Measurements from ENCODE around the gene BMF.
"Not testable (repeated sequence)": the region's sequence is repeated elsewhere in the genome, so short reads cannot be mapped to it uniquely, and the experiment has no call there.

Gene BMF

DNA sequence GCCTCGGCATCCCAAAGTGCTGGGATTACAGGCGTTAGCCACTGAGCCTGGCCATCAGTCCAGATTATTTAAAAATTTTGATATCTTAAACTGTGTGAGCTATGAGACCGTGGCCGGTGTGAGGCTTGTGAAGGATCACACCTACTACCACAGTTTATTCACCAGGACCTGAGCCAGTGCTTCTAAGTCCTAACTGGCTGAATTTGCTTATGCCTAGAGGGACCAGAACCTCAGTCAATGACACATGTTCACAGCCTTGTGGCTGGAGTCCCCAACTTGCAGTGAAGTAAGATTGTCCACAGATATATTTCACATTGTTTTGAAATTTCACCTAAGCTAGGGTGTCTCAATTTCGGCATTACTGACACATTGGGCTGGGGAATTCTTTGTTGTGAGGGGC is 15.2 kb upstream of the BMF start:
- not testable (repeated sequence) for ATAC-seq (replicated peaks; ENCODE audit: extremely low read depth, poor library complexity, severe bottlenecking); H3K36me3 Mint-ChIP-seq (ENCODE audit: insufficient read depth); DNase-seq (ENCODE audit: low spot score in 2 of 2); H3K27ac Mint-ChIP-seq (ENCODE audit: low read depth); H3K9me3 Mint-ChIP-seq; H3K4me1 Mint-ChIP-seq; H3K4me3 Mint-ChIP-seq
- H3K27me3 Mint-ChIP-seq = peaks cover 21% of the 10 kb centered on the region

DNA sequence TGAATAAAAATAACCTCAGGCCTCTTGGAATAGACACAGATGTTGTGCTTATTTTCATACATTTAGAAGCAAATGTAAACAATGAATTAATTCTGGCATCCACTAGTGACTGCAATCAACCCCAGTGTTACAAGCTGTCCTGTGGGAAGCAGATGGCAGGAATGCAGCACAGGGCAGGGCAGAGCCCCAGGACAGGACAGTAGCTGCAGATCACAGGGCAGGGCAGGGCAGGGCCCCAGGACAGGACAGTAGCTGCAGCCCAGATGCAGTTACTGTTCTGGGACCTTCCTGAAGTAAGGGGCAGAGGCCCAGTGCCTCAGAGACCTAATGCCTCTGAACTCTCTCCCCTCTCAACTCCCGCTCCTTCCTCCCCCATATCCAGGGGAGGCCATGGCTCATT is 14.3 kb upstream of the BMF start:
- peaks cover 12% of the 10 kb centered on the region for H3K27me3 Mint-ChIP-seq
- H3K27ac Mint-ChIP-seq (ENCODE audit: low read depth); ATAC-seq (replicated peaks; ENCODE audit: extremely low read depth, poor library complexity, severe bottlenecking); H3K36me3 Mint-ChIP-seq (ENCODE audit: insufficient read depth); H3K4me1 Mint-ChIP-seq; DNase-seq (ENCODE audit: low spot score in 2 of 2); H3K4me3 Mint-ChIP-seq; H3K9me3 Mint-ChIP-seq: not testable (repeated sequence)

DNA sequence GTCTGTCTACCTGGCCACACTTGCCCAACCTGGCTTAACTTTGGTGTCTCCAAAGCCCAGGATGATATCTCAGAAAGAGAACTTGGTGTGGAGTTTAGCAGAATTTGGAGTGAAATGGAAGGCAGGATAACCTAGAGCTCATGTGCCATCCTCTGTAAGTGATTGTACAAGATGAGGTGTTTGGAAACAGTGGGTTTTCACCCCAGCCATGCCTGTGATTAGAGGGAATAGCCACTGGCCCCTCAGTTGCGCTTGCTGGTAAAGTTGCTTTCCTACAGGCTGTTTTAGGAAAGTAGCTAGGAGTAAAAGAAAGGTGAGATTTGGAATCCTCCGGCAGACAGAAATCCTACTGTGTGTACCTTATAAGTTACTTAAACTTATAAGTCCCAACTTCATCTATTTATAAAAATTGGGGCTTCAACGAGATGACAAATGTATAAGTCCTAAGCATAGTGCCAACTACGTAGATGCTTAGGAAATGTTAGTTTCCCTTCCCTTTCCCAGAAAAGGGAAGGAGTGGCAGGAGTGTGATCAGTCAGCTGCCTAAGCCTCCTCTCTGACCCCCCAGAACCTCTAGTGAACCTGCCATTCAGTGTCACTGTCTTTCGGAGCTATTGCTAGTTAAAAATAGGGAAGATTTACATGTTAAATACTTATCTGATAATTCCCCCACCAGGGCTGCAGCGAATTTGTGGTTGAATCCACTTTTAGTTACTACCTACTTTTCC is 13.4 kb upstream of the BMF start:
- Mint-ChIP-seq H3K4me3 (no peak overlapping the region), H3K36me3 (ENCODE audit: insufficient read depth) (no peaks in the 10 kb centered on the region), H3K27me3 (peaks cover 4% of the 10 kb centered on the region), H3K4me1 (no peaks in the 10 kb centered on the region), H3K9me3 (no peaks in the 10 kb centered on the region), H3K27ac (ENCODE audit: low read depth) (no peak overlapping the region)
- ATAC-seq (replicated peaks; ENCODE audit: extremely low read depth, poor library complexity, severe bottlenecking) = no peak
- DNase-seq (ENCODE audit: low spot score in 2 of 2) = no peak

DNA sequence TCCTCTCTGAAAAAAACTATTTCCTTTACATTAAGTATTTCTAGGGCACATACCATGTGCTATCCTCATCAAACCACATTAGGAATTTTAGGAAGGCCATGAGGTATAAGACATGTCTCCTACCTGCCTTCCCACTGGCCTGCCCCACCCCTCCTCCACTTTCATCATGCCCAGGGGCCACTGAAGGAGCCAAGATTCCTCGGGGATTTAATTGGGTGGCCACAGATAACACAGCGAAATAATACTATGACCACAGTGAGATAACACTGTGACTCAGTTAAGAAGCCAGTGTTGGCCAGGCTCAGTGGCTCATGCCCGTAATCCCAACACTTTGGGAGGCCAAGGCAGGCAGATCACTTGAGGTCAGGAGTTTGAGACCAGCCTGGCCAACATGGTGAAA is 9.8 kb upstream of the BMF start:
- Mint-ChIP-seq H3K27me3 (peaks cover 15% of the 10 kb centered on the region), H3K36me3 (ENCODE audit: insufficient read depth) (no peaks in the 10 kb centered on the region), H3K9me3 (no peaks in the 10 kb centered on the region), H3K4me3 (no peak overlapping the region), H3K27ac (ENCODE audit: low read depth) (no peak overlapping the region), H3K4me1 (peaks cover 12% of the 10 kb centered on the region)
- ATAC-seq (replicated peaks; ENCODE audit: extremely low read depth, poor library complexity, severe bottlenecking) (no peak), DNase-seq (ENCODE audit: low spot score in 2 of 2) (no peak)

DNA sequence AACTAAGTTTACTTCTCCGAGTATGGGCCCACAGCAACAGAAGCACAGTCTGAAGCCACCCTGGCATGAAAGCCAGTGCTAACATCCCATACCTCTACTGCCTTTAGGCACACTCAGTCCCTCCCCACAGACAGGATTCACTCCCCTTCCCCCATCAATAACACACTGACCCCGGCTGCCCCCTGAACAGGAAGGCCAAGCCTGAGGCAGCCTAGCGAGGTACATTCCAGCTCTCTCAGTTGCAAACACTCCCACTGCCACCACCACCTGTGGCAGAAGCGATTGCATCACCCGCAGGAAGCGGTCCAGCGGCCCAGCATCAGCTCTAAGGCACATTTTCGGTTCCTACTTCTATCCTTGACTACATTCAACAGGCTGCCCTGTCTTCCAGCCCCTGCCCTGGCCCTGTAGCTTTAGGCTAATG is 7.0 kb upstream of the BMF start:
- H3K4me3 Mint-ChIP-seq = no peak overlapping the region
- peaks cover 12% of the 10 kb centered on the region for H3K4me1 Mint-ChIP-seq
- no peaks in the 10 kb centered on the region for H3K9me3 Mint-ChIP-seq
- H3K27me3 Mint-ChIP-seq = peaks cover 32% of the 10 kb centered on the region
- DNase-seq (ENCODE audit: low spot score in 2 of 2) (no peak), ATAC-seq (replicated peaks; ENCODE audit: extremely low read depth, poor library complexity, severe bottlenecking) (peak; percentile 73)
- no peaks in the 10 kb centered on the region for H3K36me3 Mint-ChIP-seq (ENCODE audit: insufficient read depth)
- H3K27ac Mint-ChIP-seq (ENCODE audit: low read depth) = peak overlapping the region; percentile 26

DNA sequence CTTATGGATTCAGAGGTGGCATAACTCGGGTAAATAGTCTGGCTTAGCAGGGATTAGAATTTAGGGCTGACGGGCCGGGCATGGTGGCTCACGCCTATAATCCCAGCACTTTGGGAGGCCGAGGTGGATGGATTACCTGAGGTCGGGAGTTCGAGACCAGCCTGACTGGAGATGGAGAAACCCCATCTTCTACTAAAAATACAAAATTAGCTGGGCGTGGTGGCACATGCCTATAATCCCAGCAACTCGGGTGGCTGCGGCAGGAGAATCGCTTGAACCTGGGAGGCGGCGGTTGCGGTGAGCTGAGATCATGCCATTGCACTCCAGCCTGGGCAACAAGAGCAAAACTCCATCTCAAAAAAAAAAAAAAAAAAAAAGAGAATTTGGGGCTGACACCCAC is 6.4 kb upstream of the BMF start:
- H3K27ac Mint-ChIP-seq (ENCODE audit: low read depth); ATAC-seq (replicated peaks; ENCODE audit: extremely low read depth, poor library complexity, severe bottlenecking); DNase-seq (ENCODE audit: low spot score in 2 of 2); H3K4me3 Mint-ChIP-seq; H3K36me3 Mint-ChIP-seq (ENCODE audit: insufficient read depth); H3K9me3 Mint-ChIP-seq: not testable (repeated sequence)
- Mint-ChIP-seq H3K4me1 (peaks cover 12% of the 10 kb centered on the region), H3K27me3 (peaks cover 32% of the 10 kb centered on the region)

DNA sequence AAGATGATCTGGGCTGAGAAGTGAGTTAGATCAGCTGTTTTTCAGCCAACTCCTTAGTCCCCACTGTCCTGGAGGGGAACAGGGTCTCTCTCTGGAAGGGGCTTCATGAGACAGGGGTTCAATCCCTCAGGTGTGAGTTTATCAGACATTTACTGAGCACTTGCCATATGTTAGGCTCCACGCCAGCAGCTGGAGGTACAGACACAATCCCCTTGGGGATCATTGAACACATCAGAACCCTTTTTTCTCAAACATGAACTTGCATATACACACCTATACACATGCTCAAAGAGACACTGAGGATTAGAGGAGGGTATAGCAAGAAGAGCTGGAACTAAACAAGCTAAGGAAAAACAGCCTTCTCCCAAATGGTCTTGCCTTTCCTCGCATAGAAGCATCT is 5.5 kb upstream of the BMF start:
- H3K4me3 Mint-ChIP-seq = no peak overlapping the region
- no peak for DNase-seq (ENCODE audit: low spot score in 2 of 2)
- H3K27me3 Mint-ChIP-seq = peaks cover 32% of the 10 kb centered on the region
- no peaks in the 10 kb centered on the region for H3K36me3 Mint-ChIP-seq (ENCODE audit: insufficient read depth)
- peaks cover 16% of the 10 kb centered on the region for H3K4me1 Mint-ChIP-seq
- H3K27ac Mint-ChIP-seq (ENCODE audit: low read depth) = no peak overlapping the region
- no peak for ATAC-seq (replicated peaks; ENCODE audit: extremely low read depth, poor library complexity, severe bottlenecking)
- no peaks in the 10 kb centered on the region for H3K9me3 Mint-ChIP-seq

DNA sequence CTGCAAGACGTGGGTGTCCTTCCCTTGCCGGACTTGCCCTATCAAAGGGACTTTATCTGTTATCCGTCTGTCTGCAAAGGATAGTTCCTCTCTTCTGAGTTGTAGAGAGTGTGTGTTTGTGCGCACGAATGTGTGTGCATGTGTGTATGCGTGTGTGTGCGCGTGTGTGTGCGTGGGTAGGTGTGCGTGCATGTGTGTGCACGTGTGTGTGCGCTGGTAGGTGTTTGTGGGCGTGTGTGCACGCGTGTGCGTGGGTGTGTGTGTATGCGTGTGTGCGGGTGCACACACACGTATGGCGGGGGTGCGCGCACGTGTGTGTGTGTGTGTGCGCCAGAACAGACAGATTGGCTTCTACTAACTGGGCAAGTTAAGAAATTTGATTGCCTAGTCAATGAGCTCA is 4.1 kb upstream of the BMF start:
- Mint-ChIP-seq H3K27ac (ENCODE audit: low read depth) (peak overlapping the region; percentile 12), H3K36me3 (ENCODE audit: insufficient read depth) (peaks cover 12% of the 10 kb centered on the region), H3K4me3 (no peak overlapping the region), H3K4me1 (peaks cover 27% of the 10 kb centered on the region), H3K9me3 (no peaks in the 10 kb centered on the region), H3K27me3 (peaks cover 32% of the 10 kb centered on the region)
- no peak for ATAC-seq (replicated peaks; ENCODE audit: extremely low read depth, poor library complexity, severe bottlenecking)
- no peak for DNase-seq (ENCODE audit: low spot score in 2 of 2)

DNA sequence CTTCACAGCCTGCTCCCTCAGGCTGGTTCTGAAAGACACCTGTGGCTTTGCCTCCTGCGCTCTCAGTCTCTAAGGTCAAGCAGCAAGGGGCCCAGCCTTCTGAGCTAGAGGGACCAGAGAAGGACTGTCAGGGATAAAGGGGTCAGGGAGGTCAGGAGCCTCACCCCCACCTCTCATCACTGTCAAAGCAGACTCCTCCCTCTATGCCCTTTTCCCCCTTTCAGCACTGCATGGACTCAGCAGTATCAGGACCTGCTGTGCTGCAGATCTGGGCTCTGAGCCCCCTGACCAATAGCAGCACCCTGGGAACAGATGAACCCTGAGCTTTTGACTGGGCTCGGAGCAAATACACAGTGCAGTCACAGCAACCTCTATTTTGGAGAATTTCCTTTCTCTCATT is 3.2 kb upstream of the BMF start:
- H3K27me3 Mint-ChIP-seq = peaks cover 28% of the 10 kb centered on the region
- DNase-seq (ENCODE audit: low spot score in 2 of 2) (no peak), ATAC-seq (replicated peaks; ENCODE audit: extremely low read depth, poor library complexity, severe bottlenecking) (no peak)
- peaks cover 33% of the 10 kb centered on the region for H3K4me1 Mint-ChIP-seq
- H3K27ac Mint-ChIP-seq (ENCODE audit: low read depth) = no peak overlapping the region
- H3K36me3 Mint-ChIP-seq (ENCODE audit: insufficient read depth) = peaks cover 12% of the 10 kb centered on the region
- no peak overlapping the region for H3K4me3 Mint-ChIP-seq
- no peaks in the 10 kb centered on the region for H3K9me3 Mint-ChIP-seq

DNA sequence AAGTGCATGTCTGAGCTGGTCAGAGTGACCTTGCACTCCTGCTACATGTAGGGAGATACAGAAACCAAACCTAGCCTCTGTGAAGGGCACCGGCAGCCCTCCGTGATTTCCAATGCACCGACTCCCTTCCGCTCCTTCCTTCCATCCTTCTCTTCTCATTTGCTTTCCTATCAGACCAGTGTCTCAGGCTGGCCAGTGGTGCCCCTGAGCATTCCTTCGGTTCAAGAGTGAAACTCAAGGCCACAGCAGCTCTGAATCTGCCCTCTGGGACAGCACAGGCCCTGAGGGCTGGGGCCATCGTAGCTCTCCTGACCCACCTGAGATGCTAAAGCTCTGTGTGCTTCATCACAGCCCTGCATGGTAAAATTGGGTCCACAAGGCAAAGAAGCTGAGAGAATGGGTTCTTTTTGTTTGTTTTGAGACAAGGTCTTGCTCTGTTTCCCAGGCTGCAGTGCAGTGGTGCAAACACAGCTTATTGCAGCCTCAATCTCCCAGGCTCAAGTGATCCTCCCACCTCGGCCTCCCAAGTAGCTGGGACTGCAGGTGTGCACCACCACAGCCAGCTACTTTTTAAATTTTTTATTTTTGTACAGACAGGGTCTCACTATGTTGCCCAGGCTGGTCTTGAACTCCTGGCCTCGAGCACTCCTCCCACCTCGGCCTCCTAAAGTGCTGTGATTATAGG is 2.3 kb upstream of the BMF start:
- Mint-ChIP-seq H3K27ac (ENCODE audit: low read depth) (no peak overlapping the region), H3K27me3 (peaks cover 23% of the 10 kb centered on the region), H3K4me1 (peaks cover 37% of the 10 kb centered on the region), H3K9me3 (no peaks in the 10 kb centered on the region), H3K4me3 (peak overlapping the region; percentile 5), H3K36me3 (ENCODE audit: insufficient read depth) (peaks cover 14% of the 10 kb centered on the region)
- ATAC-seq (replicated peaks; ENCODE audit: extremely low read depth, poor library complexity, severe bottlenecking) (no peak), DNase-seq (ENCODE audit: low spot score in 2 of 2) (no peak)

DNA sequence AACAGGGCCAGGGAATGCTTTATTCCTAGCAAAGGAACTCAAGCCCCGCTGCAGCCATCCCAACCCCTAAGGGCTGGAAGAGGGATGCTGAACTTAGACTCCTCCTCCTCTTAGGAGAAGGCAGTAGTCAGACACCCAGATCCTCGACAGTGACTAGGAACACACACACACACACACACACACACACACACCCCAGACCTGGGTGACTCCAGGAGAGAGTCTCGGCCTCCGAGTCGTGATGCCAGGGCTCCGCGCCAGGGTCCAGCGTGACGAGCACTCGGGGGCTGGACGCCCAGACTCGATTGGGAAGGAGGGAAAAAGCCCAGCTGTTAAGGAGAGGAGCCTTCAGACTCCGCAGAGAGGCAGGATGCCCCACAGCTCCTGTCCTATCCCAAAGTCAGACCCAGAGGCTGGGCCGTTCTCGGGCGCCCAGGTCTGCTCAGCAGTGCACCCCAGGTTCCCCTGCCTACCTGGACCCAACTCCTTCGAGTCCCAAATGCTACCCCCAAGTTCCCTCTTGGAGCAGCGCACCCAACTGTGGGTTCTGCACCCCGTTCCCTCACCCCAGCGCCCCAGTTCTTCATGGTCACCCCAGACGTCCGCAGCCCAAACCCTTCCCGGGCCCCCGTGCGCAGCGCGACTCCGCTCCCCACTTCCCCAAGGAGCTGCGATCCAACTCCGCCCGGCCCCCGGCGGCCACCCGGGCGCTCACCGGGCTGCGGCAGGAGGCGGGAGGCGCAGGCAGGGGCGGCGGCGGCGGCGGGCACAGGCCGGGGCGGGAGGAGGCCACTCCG is 421 bp downstream of the BMF start:
- ATAC-seq (replicated peaks; ENCODE audit: extremely low read depth, poor library complexity, severe bottlenecking) (peak; percentile 16), DNase-seq (ENCODE audit: low spot score in 2 of 2) (no peak)
- Mint-ChIP-seq H3K27ac (ENCODE audit: low read depth) (peak overlapping the region; percentile 78), H3K36me3 (ENCODE audit: insufficient read depth) (peaks cover 14% of the 10 kb centered on the region), H3K27me3 (peaks cover 14% of the 10 kb centered on the region), H3K4me3 (peak overlapping the region; percentile 96), H3K4me1 (peaks cover 48% of the 10 kb centered on the region), H3K9me3 (no peaks in the 10 kb centered on the region)

DNA sequence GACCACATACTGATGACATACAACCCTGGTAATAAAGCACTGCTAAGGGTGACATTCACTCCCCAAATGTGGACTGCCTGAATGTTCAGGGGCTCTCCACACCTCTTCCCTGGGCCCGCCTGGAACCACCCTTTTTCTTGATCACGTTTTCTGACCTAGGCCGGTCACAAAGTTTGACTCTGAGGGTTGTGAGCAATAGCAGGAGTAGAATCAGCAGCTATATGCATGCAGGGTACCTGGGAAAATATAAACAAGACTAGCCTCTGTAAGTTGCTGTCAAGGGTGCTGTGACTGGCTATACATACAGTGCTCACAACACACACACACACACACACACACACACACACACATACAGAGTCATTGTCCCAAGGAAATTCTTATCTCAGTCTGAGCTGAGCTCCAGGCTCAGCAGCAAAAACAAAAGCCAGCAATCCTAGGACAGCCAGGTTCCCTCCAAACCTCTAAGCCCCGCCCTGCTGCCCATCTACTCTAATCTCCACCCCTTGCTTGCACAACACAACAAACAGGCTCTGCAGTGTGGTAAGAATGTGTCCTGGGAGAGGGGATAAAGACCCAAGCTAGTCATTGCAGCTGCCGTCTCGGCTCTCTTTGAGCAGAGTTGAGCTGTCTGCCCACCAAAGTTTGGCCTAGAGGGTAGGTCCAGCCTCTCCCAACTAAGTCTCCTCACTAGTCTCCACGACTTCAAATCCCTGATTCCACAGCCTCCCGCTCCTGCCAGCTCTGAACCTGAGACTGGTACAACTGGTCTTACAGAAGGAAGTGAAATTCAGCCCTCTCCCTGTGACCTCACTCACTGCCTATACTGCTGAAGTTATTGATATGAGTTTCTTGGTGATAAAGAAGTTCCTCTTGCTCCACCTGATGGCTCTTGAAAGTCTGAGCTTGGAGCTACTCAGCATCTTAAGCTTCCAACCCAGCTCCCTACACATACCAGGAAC is 2.2 kb downstream of the BMF start:
- Mint-ChIP-seq H3K9me3 (no peaks in the 10 kb centered on the region), H3K4me1 (peaks cover 54% of the 10 kb centered on the region), H3K27me3 (no peaks in the 10 kb centered on the region), H3K27ac (ENCODE audit: low read depth) (peak overlapping the region; percentile 90), H3K4me3 (peak overlapping the region; percentile 96), H3K36me3 (ENCODE audit: insufficient read depth) (peaks cover 14% of the 10 kb centered on the region)
- DNase-seq (ENCODE audit: low spot score in 2 of 2) (no peak), ATAC-seq (replicated peaks; ENCODE audit: extremely low read depth, poor library complexity, severe bottlenecking) (no peak)
